ENCODE data around the gene ZNF91.

DNA sequence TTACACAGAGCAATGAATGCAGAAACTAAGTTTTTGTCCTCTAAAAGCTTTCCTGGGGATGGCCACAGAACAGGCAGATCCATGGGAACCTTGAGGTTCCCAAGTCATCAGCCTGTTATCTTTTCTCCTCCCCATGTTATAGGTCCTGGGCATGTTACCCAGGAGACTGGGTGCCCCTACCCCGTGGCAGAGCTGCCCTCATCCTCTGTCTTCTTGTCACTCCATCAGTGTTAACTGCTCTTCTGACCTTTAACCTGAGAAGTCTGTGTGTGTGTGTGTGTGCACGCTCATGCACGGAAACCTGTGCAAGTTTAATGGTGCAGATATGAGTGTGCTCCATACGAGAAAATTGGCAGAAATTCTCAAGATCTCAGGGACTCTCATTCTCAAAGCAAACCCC is 101.1 kb downstream of the ZNF91 start:
- no peak for TF ChIP-seq POLR2AphosphoS5 (IDR thresholded peaks at IDR 0.05; ENCODE audit: low read depth, low read length)
- no peak for TF ChIP-seq TAF1 (IDR thresholded peaks at IDR 0.05; ENCODE audit: borderline replicate concordance, insufficient read depth, low read length)
- TF ChIP-seq SIN3A (IDR thresholded peaks at IDR 0.05; ENCODE audit: borderline replicate concordance, insufficient read depth, low read length) = no peak
- TF ChIP-seq, protein P1, sequence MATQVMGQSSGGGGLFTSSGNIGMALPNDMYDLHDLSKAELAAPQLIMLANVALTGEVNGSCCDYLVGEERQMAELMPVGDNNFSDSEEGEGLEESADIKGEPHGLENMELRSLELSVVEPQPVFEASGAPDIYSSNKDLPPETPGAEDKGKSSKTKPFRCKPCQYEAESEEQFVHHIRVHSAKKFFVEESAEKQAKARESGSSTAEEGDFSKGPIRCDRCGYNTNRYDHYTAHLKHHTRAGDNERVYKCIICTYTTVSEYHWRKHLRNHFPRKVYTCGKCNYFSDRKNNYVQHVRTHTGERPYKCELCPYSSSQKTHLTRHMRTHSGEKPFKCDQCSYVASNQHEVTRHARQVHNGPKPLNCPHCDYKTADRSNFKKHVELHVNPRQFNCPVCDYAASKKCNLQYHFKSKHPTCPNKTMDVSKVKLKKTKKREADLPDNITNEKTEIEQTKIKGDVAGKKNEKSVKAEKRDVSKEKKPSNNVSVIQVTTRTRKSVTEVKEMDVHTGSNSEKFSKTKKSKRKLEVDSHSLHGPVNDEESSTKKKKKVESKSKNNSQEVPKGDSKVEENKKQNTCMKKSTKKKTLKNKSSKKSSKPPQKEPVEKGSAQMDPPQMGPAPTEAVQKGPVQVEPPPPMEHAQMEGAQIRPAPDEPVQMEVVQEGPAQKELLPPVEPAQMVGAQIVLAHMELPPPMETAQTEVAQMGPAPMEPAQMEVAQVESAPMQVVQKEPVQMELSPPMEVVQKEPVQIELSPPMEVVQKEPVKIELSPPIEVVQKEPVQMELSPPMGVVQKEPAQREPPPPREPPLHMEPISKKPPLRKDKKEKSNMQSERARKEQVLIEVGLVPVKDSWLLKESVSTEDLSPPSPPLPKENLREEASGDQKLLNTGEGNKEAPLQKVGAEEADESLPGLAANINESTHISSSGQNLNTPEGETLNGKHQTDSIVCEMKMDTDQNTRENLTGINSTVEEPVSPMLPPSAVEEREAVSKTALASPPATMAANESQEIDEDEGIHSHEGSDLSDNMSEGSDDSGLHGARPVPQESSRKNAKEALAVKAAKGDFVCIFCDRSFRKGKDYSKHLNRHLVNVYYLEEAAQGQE (IDR thresholded peaks at IDR 0.05; ENCODE audit: insufficient read depth in 1 of 2, low read depth in 2 of 2, low read length in 2 of 2) = no peak
- no peak for TF ChIP-seq FOXP2 (optimal IDR thresholded peaks at IDR 0.05; ENCODE audit: borderline replicate concordance, extremely low read depth, extremely low read length, insufficient read depth)

Measured in PFSK-1 (cell line).